Fibroblast of skin of abdomen (primary cell): ENCODE results near the gene MAGI1.
A peak's percentile ranks its signal among the peaks of the same experiment; 100 is the strongest.

Source experiments
- DNase-seq: peaks from one replicate; pipeline ENCODE4 v3.0.0-alpha.2; 2013

The MAGI1 gene

DNA sequence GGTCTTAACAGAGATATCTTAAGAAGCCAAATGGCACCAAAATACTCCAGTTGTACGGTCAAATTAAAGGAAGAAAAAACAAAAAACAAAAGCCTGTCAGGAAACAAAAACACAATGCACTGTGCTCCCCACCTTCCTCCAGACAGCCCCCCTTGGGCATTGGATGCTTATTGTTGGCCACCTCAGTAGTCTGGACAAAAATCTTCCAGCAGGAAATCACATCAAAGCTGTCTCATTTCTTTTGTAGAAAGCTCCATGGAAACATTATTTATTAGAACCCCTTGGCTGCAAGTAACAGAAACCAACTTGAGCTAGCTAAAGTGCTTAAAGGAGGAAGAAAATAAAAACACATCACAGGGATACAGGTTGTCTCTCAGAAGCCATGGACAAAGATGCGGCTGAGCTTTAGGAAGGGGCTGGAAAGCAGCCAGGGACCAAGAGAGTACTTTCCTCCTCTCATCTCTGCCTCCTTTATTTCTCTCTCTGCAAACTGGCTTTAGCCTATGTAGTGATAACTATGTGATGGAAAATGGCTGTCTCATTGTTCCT lies 699.5 kb downstream of the MAGI1 start:
- DNase-seq: no peak

DNA sequence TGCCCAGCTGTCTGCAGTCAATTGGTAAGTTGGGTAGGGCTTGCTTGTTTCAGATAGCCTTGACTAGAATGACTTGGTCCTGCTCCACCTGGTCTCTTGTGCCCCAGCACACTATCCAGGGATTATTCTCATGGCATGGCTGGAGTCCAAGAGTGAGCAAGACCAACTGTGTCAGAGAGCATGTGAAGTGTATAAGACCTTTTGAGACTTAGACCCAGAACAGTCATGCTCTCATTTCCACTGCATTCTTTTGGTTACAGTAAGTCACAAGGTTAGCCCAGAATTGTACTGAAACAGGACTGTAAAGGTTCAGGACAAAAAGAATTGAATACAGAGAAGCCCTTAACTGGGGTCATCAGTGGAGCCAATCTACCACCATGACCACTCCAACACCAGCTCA lies 700.1 kb downstream of the MAGI1 start:
- DNase-seq: no peak

DNA sequence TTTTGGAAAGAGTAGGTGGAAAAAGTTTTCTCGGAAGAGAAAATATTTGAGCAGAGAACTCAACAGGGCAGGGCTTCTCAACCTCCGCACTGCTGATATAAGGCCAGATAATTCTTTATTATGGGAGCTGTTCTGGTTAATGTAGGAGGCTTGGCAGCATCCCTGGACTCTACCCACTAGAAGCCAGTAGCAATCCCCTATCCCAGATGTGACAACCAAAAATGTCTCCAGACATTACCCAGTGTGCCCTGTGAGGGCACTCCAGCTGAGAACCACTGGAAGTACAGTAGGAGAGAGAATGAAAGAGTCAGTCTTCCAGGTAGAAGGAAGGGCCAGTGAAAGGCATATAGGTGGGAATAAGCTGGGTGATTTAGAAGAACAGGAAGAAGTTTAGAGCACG lies 703.1 kb downstream of the MAGI1 start:
- no peak for DNase-seq

DNA sequence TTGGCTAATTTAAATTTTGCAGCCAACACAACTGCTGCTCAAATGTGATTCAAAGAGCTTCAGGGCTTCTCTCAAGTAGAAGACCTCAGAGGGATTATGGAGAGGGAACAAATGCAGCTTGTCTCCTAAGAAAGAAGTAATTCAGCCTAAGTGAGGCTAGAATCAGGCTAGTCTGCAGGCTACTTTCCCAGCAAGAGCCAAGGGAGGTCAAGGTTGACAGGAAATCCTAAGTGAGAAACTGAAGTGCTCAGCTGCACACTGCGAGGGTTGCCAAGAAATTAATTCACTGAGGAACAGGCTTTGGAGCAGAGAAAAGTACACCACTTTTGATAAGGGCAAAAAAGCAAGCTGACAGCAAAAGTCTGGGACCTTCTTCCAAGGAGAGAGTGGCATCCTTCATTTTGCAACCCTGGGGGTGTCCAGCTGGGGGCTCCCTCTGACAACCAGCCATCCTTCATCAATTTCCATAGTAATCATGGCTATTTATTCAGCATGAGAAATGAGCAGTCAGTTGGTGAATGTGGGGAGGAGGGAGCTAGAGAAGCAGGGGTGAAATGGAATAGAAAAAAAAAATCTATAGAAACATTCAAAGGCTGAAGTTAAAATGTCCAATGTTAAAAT lies 704.6 kb downstream of the MAGI1 start:
- DNase-seq: no peak

DNA sequence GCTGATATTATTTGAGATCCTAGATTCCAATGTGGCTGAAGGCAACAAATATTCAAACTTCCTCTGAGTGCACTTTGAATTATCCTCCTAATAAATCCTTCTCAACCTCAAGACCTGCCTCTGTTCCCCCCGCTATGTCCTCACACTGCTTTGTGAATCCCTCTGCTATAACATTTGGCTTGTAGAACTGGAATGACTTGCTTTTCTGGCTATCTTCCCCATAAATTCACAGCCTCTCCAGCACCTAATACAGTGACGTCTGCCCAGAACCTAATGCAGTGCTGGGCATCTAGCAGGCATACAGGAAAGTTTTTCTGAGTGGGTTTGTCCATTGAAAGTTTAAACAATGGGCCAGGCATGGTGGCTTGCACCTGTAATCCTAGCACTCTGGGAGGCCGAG lies 707.0 kb downstream of the MAGI1 start:
- DNase-seq: no peak

DNA sequence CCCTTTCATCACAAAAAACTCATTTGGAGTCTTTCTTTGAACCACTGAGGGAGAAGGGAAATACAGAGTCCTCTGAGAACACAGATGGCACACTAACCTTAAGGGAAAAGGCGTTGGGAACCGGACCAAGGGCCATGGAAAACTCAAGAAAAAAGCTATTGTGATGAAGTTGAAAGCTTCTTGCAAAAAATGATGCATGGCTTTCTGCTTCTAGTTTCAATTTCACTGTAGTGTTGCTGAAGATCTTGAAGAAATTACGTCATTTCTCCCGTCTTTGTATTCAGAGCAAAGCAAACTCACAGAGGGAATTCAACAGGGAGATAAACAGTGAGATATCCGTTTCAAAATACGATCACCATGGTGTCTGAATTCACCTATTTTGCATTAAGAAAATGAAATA lies 708.6 kb downstream of the MAGI1 start:
- DNase-seq: peak; percentile 38

DNA sequence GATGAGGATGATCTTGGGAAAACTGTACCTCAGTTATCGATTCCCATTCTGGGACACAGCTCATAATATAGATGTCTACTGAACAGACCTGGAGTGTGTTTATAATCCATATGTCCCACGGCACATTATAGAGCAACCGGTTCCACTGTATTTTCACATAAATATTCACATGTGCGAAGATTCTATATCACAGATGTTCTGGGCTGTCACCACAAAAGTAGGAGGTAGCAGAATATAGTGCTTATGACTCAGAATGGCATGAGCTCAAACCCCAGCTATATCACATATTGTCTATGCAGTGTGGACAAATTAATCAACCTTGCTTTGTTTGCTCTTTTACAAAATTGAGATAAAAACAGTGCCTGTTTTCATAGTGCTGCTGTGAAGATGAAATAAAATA lies 710.6 kb downstream of the MAGI1 start:
- no peak for DNase-seq

DNA sequence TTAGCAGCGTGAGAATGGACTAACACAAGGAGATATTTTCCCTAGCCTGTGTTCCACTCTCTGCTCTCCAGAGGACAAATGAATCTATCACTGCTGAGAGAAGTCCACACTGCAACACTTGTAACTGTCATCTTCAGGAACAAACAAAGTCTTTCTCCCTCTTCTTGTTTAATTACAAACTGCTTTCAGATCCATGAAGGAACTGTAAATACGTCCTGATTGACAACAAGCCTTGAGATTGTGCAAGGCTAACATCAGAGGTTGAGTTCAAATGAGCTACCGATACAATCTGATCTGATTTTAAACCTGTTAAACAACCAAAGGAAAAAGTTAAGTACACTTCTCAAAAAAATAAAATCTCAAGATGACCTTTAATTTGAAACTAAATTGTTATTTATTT lies 712.1 kb downstream of the MAGI1 start:
- no peak for DNase-seq

DNA sequence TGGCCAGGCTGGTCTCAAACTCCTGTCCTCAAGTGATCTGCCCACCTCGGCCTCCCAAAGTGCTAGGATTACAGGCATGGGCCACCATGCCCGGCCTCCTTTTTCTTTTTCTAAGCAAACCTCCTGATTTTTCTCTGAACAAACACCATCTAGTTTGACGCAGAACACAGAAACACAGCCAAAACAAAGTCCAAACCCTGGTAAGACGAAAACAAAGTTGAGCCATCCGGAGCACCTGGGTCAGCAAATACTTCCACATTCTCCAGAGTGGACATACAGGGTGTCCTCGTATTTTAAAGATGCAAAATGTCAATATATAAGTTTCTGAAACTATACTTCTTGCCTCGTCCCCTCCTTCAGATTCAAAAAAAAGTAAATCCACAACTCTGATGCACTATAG lies 715.8 kb downstream of the MAGI1 start:
- DNase-seq: no peak

DNA sequence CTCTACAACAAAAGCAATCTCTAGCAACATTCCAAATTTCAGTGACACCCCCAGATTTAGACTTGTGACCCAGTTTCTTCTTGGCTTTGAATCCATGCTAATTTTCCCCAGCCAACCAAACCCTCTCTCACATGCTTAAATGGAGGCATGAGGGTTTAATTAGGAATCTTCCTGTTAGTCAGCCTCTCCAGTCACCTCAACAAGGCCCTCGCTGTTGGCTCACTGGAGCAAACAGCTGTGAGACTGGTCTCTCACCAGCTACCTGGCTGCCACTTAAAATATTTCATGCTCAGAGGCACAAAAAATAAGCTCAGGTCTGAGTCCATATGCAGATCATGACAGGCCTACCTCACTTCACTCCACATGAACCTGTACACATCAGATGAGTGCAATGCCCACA lies 720.5 kb downstream of the MAGI1 start:
- peak; percentile 38 for DNase-seq

DNA sequence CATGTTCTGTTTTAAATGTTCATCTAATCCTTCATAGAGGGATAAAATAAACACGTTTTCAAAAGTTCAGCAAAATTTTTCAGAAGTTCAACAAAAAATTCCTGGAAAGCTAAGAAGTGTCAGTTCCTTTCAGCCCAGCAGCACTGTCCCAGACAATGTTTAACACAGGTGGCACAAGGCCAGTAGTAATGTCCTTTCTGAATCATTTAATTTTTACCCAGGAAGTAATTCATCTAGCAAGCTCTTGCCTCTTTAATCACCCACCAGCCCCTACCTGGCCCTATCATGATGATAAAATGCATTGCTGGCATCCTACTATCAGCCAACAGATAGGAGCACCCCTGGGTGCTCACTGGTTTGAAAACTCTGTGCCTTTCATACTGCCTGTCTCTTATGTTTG lies 723.8 kb downstream of the MAGI1 start:
- no peak for DNase-seq

DNA sequence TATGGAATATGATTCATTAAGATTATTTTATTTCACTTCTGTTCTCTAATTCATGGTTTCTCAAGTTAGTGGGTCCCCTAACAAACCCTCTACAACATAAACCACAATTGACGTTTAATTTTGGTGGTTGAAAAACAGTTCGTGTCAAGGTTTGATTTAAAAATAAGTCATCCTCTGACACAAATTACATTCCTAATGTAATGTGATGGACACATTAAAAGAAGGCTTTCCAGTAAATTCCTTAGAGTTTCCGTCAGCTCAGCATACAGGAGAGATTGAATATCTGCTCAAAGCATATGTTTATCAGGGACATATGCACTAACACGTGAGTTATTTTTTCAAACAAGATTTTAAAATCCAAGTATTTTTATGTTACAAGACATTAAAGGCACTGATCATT lies 724.4 kb downstream of the MAGI1 start:
- DNase-seq: peak; percentile 72

DNA sequence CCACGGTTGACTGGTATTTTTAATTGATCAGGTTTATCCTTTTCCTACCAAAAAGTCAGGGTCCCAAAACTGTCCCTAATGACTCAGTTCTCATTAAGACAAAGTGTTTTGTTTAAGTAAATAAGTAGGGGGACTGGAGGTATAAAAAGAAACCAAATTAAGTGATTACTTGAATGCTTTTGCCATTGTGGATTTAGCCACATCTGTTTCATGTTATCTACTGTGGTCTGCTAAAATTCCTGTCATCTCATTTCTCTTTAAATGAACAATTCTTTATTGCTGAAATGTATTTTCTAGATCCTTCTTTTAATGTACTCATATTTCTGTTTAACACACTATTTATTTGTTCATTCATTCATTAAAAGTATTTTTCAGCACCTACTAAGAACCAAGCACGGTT lies 725.1 kb downstream of the MAGI1 start:
- peak; percentile 63 for DNase-seq

DNA sequence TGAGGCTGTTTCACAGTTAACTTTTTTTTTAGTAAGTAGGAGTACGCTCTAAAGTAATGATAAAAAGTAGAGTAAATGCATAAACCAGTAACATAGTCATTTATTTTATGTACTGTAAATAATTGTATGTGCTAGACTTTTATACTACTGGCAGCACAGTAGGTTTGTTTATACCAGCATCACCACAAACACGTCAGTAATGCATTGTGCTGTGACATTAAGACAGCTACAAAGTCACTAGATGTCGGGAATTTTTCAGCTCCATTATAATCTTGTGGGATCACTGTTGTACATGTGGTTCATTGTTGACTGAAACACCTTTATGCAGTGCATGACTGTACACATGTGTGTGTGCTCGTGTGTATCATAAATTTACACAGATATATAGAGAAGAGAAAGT lies 732.9 kb downstream of the MAGI1 start:
- DNase-seq: no peak
